Tibial nerve (tissue), 4 donors: ENCODE data around the gene FAT2.

Experiments
- EP300 ChIP-seq, 2 donors: sonication (generic); formaldehyde crosslinking; IDR thresholded peaks; one replicate each; pipeline ENCODE4 v1.6.1; 2017; ENCODE audit warnings: antibody characterized with exemption in 2 of 2, mild to moderate bottlenecking in 1 of 2
- TF ChIP-seq, protein P1 (sequence below), 5 experiments: fragments of 200-600 bp in 3 of 5; fragments of 450-650 bp in 2 of 5; sonication (generic) in 3 of 5; IDR thresholded peaks; one replicate each; pipeline ENCODE4 v1.5.1; 2016 to 2019; ENCODE audit warnings: antibody characterized with exemption in 5 of 5, mild to moderate bottlenecking in 3 of 5, moderate library complexity in 2 of 5

DNA sequence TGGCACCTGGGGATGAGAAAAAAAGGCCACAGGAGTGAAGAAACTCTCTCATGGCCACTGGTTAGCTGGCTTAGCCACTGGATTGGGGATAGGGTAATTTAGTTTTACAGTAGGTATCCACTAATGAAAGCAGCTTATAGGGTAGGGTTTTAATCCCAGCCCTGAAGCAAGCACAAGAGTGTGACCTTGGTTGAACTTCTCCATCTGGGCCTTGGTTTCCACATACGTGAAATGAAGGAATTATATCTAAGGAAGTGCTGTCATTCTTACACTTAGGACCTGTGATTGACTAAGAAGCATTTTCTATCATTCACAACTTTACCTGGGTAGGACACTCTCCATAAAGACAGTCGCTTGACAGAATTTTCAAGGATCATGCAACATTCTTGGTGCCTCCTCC, 49.6 kb downstream of the FAT2 start:
- TF ChIP-seq, protein P1, sequence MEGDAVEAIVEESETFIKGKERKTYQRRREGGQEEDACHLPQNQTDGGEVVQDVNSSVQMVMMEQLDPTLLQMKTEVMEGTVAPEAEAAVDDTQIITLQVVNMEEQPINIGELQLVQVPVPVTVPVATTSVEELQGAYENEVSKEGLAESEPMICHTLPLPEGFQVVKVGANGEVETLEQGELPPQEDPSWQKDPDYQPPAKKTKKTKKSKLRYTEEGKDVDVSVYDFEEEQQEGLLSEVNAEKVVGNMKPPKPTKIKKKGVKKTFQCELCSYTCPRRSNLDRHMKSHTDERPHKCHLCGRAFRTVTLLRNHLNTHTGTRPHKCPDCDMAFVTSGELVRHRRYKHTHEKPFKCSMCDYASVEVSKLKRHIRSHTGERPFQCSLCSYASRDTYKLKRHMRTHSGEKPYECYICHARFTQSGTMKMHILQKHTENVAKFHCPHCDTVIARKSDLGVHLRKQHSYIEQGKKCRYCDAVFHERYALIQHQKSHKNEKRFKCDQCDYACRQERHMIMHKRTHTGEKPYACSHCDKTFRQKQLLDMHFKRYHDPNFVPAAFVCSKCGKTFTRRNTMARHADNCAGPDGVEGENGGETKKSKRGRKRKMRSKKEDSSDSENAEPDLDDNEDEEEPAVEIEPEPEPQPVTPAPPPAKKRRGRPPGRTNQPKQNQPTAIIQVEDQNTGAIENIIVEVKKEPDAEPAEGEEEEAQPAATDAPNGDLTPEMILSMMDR (IDR thresholded peaks at IDR 0.05): no peak
- TF ChIP-seq EP300 (IDR thresholded peaks at IDR 0.05): no peak
